HG03571 (cell line): Measurements from ENCODE around the gene ZBTB42.

ENCODE experiments used
- ATAC-seq: cut with Tn5 transposase; IDR thresholded peaks from one replicate; pipeline ENCODE4 v1.9.1; 2021; ENCODE audit not compliant: unreplicated experiment

Gene ZBTB42

DNA sequence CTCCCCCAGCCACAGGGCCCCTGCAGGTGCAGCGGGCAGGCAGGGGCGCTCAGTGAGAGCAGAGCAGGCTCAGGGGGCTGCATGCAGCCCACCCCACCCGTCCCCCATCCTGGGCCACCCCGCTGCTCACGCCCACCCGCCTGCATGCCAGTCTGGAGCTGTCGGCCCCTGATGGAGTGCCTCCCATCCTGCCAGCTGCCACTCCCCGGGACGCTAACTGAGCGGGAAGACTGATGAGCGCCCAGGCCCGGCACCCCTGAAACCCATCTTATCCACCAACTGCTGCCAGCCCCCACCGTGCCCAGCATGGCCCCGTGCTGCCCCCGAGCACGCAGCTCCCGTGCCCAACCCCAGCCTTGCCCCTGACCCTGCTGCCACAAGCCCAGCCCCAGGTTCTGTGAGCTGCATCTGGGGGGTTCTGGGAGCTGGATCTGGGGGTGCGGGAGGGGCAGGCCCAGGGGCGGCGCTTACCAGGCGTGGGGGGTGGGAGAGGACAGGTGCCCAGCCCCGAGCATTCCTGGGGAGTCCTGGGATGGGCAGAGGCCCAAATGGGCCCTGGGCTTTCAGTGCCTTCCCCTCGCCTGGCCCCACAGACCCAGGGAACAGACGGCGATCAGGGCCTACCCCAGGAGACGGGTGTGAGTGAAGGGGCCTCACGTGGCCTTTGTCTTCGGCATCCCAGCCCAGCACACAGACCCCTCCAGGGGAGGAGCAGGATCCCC lies 18.7 kb upstream of the ZBTB42 start:
- no peak for ATAC-seq

DNA sequence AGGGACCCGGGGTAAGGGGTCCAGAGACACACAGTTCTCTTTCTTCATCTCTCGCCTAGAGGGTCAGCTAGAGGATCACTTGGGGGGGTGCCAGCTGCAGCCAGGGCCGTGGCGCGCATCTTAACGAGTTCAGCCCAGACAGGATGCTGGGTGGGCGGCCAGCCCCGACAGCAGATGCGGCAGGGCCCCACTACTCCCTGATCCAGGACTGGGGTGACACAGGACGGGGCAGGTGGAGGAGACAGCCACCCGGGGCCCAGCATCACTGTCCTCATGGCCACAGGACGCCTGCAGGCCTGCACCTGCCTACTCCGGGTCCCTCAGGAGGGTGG lies 18.1 kb upstream of the ZBTB42 start:
- no peak for ATAC-seq

DNA sequence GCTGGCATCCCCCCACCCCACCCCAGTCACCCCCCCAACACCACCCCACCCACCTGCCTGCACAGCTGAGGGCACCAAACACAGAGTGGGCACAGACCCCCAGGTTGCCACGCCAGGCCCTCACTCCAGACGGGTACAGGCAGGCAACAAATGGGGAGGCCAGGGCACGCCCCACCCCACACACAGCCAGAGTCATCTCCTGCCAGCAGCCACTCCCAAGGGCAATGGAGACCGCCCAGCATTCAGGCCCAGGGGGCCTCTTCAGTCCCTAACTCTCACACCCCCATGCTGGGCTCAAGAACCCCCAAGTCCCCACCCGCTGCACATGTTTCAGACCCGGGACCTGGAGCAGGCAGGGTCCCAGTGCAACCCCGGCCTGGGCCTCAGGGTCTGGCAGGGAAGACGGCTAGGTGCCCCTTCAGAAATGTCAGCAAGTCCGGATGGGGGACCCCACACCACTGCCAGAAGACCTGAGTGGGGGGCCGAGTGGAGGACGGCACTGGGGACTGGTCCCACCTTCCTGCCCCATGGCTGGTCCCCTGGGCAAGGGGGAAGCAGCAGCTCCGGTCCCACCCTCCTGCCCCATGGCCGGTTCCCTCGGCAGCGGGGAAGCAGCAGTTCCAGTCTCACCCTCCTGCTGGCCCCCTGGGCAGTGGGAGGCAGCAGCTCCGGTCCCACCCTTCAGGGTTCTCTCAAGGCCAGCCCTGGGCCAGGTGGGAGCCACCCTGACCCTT lies 17.2 kb upstream of the ZBTB42 start:
- no peak for ATAC-seq

DNA sequence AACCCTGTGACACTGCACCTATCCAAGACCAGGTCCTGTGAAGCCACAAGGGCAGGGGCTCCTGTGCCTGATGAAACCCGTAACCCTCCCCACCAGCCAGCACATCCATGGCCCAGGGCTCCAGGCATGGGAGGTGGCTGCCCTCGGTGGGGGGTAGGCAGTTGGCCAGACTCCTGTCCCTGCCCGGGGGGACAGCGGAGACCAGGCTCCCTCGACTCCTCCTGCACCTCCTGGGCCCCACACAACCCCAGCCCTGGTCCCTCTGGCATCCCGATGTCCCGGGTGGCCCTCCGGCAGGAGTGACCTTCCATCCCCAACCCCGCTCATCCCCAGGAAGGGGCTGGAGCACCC lies 16.7 kb upstream of the ZBTB42 start:
- ATAC-seq: no peak

DNA sequence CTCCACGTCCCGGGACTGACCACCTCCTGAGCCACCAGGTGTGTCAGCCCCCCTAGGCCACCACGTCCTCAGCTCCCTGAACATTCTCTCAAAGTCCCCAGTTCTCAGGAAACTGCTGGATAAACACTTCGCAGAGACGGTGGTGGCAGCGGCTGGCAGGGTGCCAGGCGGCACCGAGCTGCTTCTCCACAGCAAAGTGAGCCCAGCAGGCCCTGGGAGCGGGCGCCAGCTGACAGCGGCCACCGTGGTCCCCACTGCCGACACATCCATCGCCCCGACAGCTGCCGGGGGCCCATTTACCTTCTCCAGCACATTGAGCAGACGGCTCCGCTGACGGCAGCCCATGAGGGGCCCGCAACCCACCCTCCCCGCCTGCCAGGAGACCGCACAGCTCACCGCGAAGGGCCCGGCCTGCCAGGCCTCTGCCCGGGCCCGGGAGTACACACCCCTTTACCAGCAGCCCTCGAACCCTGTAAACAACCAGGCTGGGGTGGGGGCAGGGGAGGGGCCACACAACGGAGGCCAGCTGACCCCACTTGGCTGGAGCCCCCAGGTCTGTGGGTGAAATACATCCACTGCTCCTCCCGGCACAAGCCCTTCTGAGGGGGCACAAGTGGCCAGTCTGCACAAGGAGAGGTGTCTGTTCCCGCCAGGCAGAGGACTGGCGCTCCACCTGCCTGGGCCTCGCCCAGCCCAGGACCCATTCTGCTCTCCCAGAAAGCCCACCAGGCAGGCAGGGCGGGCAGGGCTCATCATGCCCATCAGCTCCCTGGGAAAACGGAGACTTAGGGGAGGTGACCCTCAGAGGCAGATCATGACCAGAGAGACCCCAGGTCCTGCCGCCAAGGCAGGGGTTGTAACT lies 15.8 kb upstream of the ZBTB42 start:
- ATAC-seq: no peak

DNA sequence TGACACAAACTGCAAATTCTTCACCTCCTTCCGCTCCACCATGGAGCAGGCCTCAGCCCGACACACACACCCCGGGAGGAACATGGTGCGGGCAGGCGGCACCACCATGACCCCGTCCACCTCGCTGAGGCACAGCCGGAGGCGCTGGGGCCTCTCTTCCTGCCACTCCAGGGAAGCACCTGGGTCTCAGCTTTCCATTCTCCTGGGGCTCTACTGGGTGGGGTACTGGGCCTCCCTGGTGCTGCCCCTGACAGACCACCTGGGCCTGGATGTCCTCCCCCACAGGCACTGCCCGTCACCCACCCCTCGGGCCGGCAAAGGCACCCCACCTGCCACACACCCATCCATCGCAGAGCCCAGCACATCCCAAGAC lies 15.2 kb upstream of the ZBTB42 start:
- no peak for ATAC-seq

DNA sequence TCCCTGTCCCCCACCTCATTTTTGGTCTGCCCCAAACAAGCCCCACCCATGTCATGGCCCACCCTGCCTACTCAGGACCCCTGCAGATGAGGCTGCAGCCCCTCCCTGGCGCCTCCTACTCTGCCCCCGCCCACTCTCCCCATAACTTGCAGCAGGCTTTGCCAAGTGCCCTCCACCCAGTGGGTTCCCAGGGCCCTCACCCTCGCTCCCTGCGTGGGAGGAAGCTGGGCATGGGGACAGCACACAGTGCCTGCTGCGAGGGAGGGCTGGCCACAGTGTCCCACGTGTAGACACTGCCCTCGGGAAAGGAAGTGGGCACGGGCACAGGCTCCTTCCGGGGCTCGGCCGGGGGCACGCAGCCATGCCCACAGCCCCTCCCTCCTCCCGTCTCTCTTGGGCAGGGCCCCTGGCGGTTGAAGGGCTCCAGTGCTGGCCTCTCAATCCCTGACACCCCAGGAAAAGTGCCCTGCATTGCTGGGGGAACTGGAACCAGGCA lies 14.8 kb upstream of the ZBTB42 start:
- ATAC-seq: no peak

DNA sequence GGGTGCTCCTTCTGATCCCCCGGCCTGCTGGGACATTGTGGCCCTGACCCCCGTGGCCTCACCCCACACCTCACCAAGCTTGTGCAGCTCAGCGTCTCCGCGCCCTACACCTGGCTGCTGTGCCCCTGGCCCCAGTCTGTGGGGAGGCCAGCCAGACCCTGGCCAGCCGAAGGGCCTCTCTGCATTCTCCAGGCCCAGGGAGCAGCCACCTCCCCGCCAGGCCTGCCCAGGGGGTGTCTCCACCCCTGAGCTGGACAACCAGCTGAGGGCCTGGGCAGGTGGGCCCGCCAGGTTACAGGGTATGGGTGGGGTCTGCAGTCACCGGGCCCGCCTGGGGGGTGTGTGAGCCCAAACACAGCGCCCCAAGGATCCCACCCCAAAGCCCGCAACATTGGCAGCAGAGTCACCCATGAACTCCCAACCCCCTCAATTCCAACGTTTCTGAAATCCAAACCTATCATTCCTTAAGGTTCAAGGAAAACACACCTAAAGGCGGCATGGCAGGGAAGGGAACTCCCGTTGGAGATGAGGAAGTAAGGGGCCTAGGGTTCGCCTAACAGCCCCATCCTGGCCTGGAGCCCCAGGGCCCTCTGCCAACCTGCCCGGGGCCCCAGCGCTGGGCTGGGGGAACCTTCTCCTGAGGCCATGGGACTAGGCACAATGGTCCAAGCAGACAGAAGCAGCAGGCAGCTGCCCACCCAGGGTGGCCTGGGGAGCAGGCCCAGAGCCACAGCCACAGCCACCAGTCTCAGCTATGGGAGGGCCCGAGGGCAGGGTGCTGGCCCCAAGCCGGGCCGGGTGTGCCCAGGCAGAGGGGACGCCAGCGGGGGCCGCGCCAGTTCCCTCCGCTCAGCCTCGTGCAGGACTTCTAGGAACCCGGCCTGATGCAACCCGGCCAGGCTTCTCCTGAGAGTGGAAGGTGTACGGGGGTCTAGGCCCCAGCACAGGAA lies 13.9 kb upstream of the ZBTB42 start:
- ATAC-seq: no peak

DNA sequence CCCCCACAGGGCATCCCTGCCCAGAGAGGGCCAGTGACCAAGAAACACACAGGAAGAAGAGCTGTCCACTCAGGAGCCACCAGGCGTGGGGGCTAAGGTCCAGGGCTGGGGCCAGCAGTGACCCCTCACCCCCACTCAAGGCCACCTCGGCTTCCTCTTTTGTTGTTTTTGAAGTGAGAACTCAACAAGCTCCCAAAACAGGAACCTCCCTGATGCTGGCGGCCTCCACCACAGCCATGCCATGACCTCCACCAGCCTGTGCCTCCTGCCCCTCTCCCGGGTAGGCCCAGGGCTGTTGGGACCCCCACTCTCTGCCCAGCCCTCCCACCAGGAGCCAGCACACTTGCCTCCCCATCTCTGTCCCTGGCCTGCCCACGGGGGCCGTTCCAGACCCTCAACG lies 13.2 kb upstream of the ZBTB42 start:
- no peak for ATAC-seq

DNA sequence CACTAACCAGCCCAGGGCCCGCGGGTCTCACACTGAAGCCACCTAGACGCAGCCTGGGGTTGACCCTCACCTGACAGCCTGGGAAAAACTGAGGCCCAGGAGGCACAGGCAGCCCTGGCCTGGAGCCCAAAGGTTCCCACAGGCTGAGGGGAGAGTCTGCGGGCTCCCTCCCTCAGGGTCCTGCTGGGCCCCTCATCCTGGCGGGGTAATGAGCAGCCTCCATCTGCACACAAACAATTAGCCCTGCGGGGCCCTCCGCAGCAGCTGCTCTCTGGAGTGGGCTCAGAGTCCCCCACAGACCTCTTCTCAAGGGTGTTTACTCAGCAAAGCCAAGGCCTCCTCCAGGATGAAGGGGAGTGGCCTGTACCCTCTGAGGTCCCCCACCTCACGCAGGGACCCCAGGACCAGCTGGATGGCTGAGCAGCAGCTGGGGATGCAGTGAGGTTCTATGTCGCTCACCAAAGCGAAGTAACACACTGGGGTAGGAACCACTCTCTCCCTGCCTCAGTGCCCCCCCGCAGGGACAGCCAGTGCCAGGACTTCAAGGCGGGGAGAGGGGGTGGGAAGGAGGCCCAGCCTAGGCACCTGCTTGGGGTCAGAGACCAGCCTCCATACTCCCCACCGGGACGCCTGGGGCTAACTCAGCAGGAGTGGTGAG lies 12.6 kb upstream of the ZBTB42 start:
- ATAC-seq: no peak

DNA sequence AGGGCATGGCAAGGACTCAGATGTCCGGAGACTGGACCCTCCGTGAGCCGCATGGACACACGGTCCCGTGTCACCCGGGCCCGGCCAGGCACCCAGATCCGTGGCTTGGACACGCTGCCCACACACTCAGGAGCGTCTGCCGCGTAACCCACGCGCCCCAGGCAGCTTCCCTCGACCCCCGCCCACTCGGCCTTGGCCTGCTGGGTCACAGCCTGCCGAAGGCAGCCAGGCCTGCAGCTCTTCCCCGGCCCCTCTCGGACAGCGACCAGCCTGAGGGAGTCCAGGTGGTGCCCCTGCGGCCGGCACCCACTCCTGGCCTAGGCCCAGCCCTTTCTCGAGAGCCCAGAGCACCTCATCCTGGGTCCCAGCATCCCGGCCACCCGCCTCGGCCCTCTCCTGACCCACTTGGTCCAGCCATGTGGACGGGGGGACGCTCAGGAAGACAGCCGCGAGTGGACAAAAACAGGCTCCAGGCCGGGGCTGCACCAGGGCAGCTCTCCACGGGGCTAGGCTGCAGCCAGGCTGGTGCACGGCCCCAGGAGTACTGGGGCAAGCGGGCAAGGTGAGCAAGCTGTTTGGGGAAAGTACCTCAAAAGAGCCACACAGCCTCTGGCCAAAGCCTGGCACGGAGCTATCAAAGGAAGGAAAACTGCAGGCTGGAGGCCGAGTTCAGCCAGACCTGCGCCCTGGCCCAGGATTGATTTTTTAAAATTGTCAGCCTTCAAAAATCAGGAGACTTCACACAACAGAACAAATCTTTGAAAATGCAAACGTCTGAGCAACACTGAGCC lies 11.8 kb upstream of the ZBTB42 start:
- no peak for ATAC-seq

DNA sequence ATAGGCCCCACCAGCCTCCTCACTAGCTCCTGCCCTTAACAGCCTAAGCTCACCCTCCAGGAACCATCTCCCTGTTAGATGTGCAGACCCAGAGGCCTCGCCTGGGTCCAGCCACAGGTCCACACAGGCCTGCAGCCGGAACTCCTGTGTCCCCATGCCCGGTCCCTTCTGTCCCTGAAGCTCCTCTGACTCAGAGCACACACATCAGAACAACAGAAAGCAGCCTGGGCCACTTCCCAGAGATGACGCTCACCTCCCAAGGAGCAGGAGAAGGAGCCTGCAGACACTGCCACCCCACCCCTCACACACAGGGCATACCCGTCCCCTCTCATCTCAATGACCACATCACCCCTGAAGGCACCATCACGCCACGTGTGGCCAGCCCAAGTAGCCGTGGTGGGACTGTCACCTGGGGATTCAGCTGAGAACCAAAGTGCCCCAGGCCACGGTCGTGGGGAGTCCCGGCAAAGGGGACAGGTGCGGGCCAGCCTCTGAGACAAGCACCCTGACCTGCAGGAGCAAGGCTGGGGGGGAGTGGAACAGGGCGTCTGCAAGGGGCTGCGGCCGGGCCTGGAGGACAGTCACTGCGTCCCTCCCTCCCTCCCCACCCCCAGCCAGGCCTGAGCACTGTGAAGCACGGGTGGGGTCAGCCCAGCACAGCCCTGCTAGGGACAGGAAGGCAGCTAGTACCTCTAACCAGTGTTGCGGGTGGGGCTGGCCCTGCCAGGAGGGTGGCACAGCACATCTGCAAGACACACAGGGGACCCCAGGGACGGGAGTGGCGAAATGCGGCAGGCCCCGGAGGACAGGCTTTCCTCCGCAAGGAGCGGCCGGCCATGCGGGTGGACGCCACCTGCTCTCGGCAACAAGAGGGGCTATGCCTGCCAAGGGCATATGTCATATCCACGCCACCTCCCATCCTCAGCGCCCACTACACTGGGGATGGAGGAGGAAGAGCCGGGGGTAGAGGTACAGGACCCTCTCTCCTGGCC lies 10.9 kb upstream of the ZBTB42 start:
- ATAC-seq: no peak

DNA sequence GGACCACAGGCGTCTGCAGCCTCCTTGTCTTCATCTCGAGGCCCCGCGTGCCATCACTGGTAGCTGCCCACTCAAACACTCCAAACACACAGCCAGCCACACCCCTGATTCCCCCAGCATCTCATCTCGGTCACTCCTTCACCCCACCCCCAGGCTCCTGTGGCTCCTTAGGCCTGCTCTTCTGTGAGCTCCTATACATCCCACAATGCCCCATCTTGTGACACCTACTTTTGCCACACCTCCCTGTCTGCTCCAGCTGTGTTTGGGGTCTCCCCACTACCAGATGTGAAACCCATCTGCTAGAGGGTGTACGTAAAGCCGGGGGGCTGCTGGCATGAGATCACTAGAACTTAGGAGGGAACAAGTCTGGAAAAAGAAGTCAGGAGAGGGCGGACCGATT lies 9.5 kb upstream of the ZBTB42 start:
- no peak for ATAC-seq

DNA sequence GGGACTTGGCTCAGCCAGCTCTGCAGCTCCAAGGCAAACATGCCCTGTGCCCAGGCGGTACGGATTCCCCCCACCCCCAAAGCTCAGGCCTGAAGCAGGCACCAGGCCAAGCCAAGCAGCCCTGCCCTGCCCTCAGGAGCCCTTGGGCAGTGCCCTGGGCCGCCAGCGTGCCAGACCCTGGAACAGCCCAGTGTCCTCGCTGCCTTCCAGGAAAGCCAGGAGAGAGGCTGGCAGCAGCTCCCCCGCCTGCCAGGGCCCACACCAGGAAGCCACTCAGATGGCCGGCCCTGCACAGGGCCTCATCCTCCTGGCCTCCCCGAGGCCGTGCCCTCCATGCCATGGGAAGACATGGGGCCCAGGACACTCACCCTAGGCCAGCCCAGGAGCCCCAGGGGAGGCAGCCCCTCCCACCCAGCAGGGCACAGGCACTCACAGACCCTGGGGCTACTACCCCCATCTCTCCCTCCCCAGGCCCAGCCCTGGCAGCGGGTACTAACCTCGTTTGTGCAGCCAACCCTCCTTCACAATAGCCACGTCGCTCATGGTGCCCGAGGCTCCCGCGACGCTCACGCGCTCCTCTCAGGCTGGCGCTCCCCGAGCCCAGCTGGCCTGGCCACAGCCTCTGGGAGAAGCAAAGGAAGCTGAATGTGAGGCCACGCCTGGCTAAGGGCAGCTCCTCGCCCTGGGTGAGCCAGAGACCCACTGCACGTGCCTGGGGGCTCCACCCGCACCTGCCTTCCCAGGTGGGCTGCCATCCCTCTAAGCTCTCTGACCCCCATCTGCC lies 8.6 kb upstream of the ZBTB42 start:
- ATAC-seq: no peak

DNA sequence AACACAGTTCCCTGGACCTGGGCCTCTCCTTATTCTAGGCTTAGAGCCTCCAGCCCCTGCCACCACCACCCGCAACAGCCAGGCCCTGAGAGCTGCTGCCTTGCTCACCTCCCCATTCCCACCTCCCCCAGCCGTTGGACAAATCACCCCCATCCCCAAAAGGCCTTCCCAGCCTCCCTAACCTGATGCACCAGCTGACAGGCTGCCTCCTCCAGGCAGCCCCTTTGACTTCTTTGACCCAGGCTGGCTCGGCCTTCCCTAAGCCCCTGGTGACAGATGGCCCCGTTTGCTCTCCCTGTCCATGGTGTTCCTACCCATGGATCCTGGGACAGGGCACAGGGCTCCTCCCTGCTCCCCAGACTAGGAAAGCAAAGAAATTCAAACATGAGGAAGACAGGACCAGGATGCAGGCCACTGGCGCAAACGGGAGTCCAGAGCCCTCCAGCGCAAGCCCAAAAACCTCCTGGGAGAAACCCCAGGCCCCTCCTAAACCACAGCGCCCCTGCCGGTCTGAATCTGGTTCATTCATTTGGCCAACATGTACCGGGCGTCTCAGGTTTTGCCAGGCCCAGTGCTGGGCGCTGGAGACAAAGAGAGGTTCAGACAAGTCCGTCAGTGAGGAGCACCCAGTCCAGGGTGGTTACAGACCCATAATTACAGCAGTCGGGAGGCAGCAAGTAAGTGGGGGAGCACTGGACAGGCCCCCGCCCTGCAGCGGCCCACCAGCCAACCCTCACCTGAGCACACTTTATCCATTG lies 7.8 kb upstream of the ZBTB42 start:
- no peak for ATAC-seq

DNA sequence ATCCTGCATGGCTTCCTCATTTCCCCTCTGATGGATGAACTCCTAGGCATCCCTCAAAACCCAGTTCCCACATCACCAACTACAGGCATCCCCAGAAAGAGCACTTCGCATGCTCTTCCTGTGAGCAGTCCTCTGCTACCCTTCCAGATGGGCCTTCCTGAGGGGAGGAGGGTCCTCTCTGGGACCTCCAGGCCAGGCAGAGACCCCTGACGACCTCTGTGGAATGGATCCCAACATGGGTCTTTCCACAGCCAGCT lies 7.3 kb upstream of the ZBTB42 start:
- no peak for ATAC-seq

DNA sequence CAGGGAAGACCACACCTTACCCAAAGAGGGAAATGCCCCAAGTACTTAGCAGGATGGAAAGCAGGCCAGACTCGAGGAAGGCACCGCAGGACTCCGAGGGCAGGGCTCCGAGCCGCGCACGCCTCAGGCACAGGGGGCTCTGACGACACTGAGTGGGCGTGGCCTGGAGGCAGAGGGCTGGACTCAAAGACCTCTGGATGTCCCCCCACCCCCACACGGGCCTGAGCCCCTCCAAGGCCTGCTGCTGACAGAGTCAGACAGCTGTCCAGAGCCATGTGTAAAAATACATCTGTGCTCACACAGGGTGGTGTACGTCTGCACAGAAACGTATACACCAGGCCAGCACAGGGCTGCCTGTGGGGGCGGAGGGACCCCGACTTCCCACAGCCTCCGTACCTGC lies 6.8 kb upstream of the ZBTB42 start:
- no peak for ATAC-seq
